Stimulated activated CD4-positive, alpha-beta T cell treated with anti-CD3 and anti-CD28 coated beads, TNF-alpha, amount 100 ng/mL, for 24 hours (primary cell): Measurements from ENCODE around the gene DCTN1.

ENCODE experiments used
- DNase-seq, 3 experiments: peaks; one replicate each; pipeline ENCODE4 v3.0.0-alpha.2; 2020; ENCODE audit warnings: low read depth in 3 of 3

DCTN1 gene

GRCh38 chr2:74325815-74326214, 54.3 kb downstream of the DCTN1 start:
- DNase-seq = no peak

- no peak for DNase-seq
These were observed 58.4 kb downstream of the DCTN1 start for GRCh38 chr2:74321737-74322136.

- no peak for DNase-seq
These were observed 62.4 kb downstream of the DCTN1 start for GRCh38 chr2:74317701-74318100.

- no peak for DNase-seq
These were observed 63.4 kb downstream of the DCTN1 start for GRCh38 chr2:74316627-74317295.

- DNase-seq = no peak
These were observed 66.0 kb downstream of the DCTN1 start for GRCh38 chr2:74314107-74314506.

- no peak for DNase-seq
These were observed 66.6 kb downstream of the DCTN1 start for GRCh38 chr2:74313497-74313896.

- no peak for DNase-seq
These were observed 67.2 kb downstream of the DCTN1 start for GRCh38 chr2:74312913-74313312.
